Stimulated activated naive CD4-positive, alpha-beta T cell (primary cell): ENCODE measurements around the gene BLVRB.
"Not testable (repeated sequence)": the region's sequence is repeated elsewhere in the genome, so short reads cannot be mapped to it uniquely, and the experiment has no call there.

Source experiments
- DNase-seq, 6 experiments: peaks; one replicate each; lab custom pipeline; 2025; lab: John Stamatoyannopoulos, UW

Gene BLVRB

GRCh38 chr19:40465557-40466218 is at the start of gene BLVRB:
Gene BLVRB, minus strand, starts transcription at chr19:40465745. Its CDS starts 57 bp downstream, at chr19:40465688.
- peak; percentile 98 to 99 (median 98) for DNase-seq

- DNase-seq: no peak
These were observed 48.3 kb upstream of the BLVRB start for GRCh38 chr19:40513741-40514315.

- no peak for DNase-seq
These were observed 47.8 kb upstream of the BLVRB start for GRCh38 chr19:40513345-40513678.

GRCh38 chr19:40512473-40513344 is 47.2 kb upstream of the BLVRB start:
- no peak for DNase-seq

GRCh38 chr19:40512110-40512472 is 46.5 kb upstream of the BLVRB start:
- DNase-seq: no peak

GRCh38 chr19:40511487-40511886 is 45.9 kb upstream of the BLVRB start:
- no peak for DNase-seq

GRCh38 chr19:40510526-40511115 is 45.1 kb upstream of the BLVRB start:
- DNase-seq: no peak

GRCh38 chr19:40508739-40509260 is 43.3 kb upstream of the BLVRB start:
- no peak for DNase-seq

- DNase-seq: no peak
These were observed 42.3 kb upstream of the BLVRB start for GRCh38 chr19:40507892-40508291.

- no peak for DNase-seq
These were observed 40.6 kb upstream of the BLVRB start for GRCh38 chr19:40506099-40506498.

- no peak for DNase-seq
These were observed 37.8 kb upstream of the BLVRB start for GRCh38 chr19:40503320-40503695.

GRCh38 chr19:40502647-40503319 is 37.2 kb upstream of the BLVRB start:
- no peak for DNase-seq

- DNase-seq: no peak
These were observed 36.5 kb upstream of the BLVRB start for GRCh38 chr19:40502081-40502480.

GRCh38 chr19:40501599-40501998 is 36.1 kb upstream of the BLVRB start:
- DNase-seq: no peak

GRCh38 chr19:40500678-40501530 is 35.4 kb upstream of the BLVRB start:
- DNase-seq: not testable (repeated sequence)

- DNase-seq: no peak
These were observed 33.8 kb upstream of the BLVRB start for GRCh38 chr19:40499320-40499719.

- DNase-seq: no peak
These were observed 31.7 kb upstream of the BLVRB start for GRCh38 chr19:40497214-40497613.

GRCh38 chr19:40494191-40494838 is 28.8 kb upstream of the BLVRB start:
- no peak for DNase-seq

- no peak for DNase-seq
These were observed 28.2 kb upstream of the BLVRB start for GRCh38 chr19:40493778-40494177.

GRCh38 chr19:40492274-40492673 is 26.7 kb upstream of the BLVRB start:
- DNase-seq: no peak

- DNase-seq: no peak
These were observed 24.3 kb upstream of the BLVRB start for GRCh38 chr19:40489882-40490230.
